Nephron progenitor cell (in vitro differentiated cells): ENCODE results near the gene ACOX3.

Source experiments
- DNase-seq: peaks from one replicate; pipeline ENCODE4 v3.0.0; 2021
- H3K27ac Mint-ChIP-seq: 2 replicates; pipeline ENCODE4 v1.8.0; 2021; ENCODE audit warnings: mild to moderate bottlenecking, moderate library complexity, mixed read lengths
- H3K27me3 Mint-ChIP-seq: 2 replicates; pipeline ENCODE4 v1.8.0; 2021; ENCODE audit warnings: mild to moderate bottlenecking, low read depth, mixed read lengths; ENCODE audit not compliant: poor library complexity
- H3K36me3 Mint-ChIP-seq: 2 replicates; pipeline ENCODE4 v1.8.0; 2021; ENCODE audit warnings: low read depth, mixed read lengths
- H3K4me1 Mint-ChIP-seq: 2 replicates; pipeline ENCODE4 v1.8.0; 2021; ENCODE audit warnings: mixed read lengths
- H3K4me3 Mint-ChIP-seq: 2 replicates; pipeline ENCODE4 v1.8.0; 2021; ENCODE audit warnings: mild to moderate bottlenecking, moderate library complexity, mixed read lengths
- H3K9me3 Mint-ChIP-seq: 2 replicates; pipeline ENCODE4 v1.8.0; 2021; ENCODE audit warnings: mild to moderate bottlenecking, moderate library complexity, mixed read lengths
- CTCF ChIP-seq: fragments of 200-600 bp; sonication (generic); IDR thresholded peaks from 2 replicates; pipeline ENCODE4 v1.5.0; 2021; ENCODE audit warnings: antibody characterized with exemption

ACOX3 gene

GRCh38 chr4:8463811-8464210, 23.3 kb upstream of the ACOX3 start:
- TF ChIP-seq CTCF, result no peak
- peaks cover 2% of the 10 kb centered on the region for H3K27me3 Mint-ChIP-seq
- no peak overlapping the region for H3K4me3 Mint-ChIP-seq
- no peak for DNase-seq
- H3K9me3 Mint-ChIP-seq, result no peaks in the 10 kb centered on the region
- peaks cover 33% of the 10 kb centered on the region for H3K36me3 Mint-ChIP-seq
- H3K4me1 Mint-ChIP-seq, result peaks cover 16% of the 10 kb centered on the region
- no peak overlapping the region for H3K27ac Mint-ChIP-seq

- no peak for DNase-seq
- no peaks in the 10 kb centered on the region for H3K9me3 Mint-ChIP-seq
- no peak for TF ChIP-seq CTCF
- peaks cover 2% of the 10 kb centered on the region for H3K27me3 Mint-ChIP-seq
- no peak overlapping the region for H3K27ac Mint-ChIP-seq
- peaks cover 32% of the 10 kb centered on the region for H3K4me1 Mint-ChIP-seq
- H3K4me3 Mint-ChIP-seq, result no peak overlapping the region
- H3K36me3 Mint-ChIP-seq, result peaks cover 42% of the 10 kb centered on the region
These were observed 21.1 kb upstream of the ACOX3 start for GRCh38 chr4:8461616-8462015.

- H3K4me3 Mint-ChIP-seq, result no peak overlapping the region
- TF ChIP-seq CTCF, result no peak
- DNase-seq, result no peak
- no peaks in the 10 kb centered on the region for H3K9me3 Mint-ChIP-seq
- H3K27ac Mint-ChIP-seq, result no peak overlapping the region
- H3K27me3 Mint-ChIP-seq, result peaks cover 2% of the 10 kb centered on the region
- H3K4me1 Mint-ChIP-seq, result peaks cover 38% of the 10 kb centered on the region
- H3K36me3 Mint-ChIP-seq, result peaks cover 45% of the 10 kb centered on the region
These were observed 20.6 kb upstream of the ACOX3 start for GRCh38 chr4:8461086-8461485.

- peaks cover 2% of the 10 kb centered on the region for H3K27me3 Mint-ChIP-seq
- H3K36me3 Mint-ChIP-seq, result peaks cover 37% of the 10 kb centered on the region
- no peak for DNase-seq
- no peak overlapping the region for H3K4me3 Mint-ChIP-seq
- peaks cover 31% of the 10 kb centered on the region for H3K4me1 Mint-ChIP-seq
- TF ChIP-seq CTCF, result no peak
- H3K27ac Mint-ChIP-seq, result no peak overlapping the region
- H3K9me3 Mint-ChIP-seq, result no peaks in the 10 kb centered on the region
These were observed 19.4 kb upstream of the ACOX3 start for GRCh38 chr4:8459867-8460445.

GRCh38 chr4:8457646-8458252, 17.2 kb upstream of the ACOX3 start:
- no peak for TF ChIP-seq CTCF
- no peak overlapping the region for H3K4me3 Mint-ChIP-seq
- no peaks in the 10 kb centered on the region for H3K9me3 Mint-ChIP-seq
- H3K4me1 Mint-ChIP-seq, result peaks cover 31% of the 10 kb centered on the region
- H3K27ac Mint-ChIP-seq, result peak overlapping the region; percentile 30
- DNase-seq, result no peak
- H3K27me3 Mint-ChIP-seq, result peaks cover 2% of the 10 kb centered on the region
- peaks cover 47% of the 10 kb centered on the region for H3K36me3 Mint-ChIP-seq

GRCh38 chr4:8453957-8454356, 13.4 kb upstream of the ACOX3 start:
- H3K4me1 Mint-ChIP-seq, result peaks cover 22% of the 10 kb centered on the region
- TF ChIP-seq CTCF, result no peak
- H3K9me3 Mint-ChIP-seq, result no peaks in the 10 kb centered on the region
- H3K36me3 Mint-ChIP-seq, result peaks cover 39% of the 10 kb centered on the region
- H3K4me3 Mint-ChIP-seq, result no peak overlapping the region
- no peak overlapping the region for H3K27ac Mint-ChIP-seq
- H3K27me3 Mint-ChIP-seq, result peaks cover 3% of the 10 kb centered on the region
- DNase-seq, result no peak
